ENCODE data around the gene TMEM184B.

GRCh38 chr22:38230916-38231315 lies 41.9 kb downstream of the TMEM184B start:
- no peak for TF ChIP-seq CTCF (IDR thresholded peaks at IDR 0.05)
- TF ChIP-seq, protein P1, sequence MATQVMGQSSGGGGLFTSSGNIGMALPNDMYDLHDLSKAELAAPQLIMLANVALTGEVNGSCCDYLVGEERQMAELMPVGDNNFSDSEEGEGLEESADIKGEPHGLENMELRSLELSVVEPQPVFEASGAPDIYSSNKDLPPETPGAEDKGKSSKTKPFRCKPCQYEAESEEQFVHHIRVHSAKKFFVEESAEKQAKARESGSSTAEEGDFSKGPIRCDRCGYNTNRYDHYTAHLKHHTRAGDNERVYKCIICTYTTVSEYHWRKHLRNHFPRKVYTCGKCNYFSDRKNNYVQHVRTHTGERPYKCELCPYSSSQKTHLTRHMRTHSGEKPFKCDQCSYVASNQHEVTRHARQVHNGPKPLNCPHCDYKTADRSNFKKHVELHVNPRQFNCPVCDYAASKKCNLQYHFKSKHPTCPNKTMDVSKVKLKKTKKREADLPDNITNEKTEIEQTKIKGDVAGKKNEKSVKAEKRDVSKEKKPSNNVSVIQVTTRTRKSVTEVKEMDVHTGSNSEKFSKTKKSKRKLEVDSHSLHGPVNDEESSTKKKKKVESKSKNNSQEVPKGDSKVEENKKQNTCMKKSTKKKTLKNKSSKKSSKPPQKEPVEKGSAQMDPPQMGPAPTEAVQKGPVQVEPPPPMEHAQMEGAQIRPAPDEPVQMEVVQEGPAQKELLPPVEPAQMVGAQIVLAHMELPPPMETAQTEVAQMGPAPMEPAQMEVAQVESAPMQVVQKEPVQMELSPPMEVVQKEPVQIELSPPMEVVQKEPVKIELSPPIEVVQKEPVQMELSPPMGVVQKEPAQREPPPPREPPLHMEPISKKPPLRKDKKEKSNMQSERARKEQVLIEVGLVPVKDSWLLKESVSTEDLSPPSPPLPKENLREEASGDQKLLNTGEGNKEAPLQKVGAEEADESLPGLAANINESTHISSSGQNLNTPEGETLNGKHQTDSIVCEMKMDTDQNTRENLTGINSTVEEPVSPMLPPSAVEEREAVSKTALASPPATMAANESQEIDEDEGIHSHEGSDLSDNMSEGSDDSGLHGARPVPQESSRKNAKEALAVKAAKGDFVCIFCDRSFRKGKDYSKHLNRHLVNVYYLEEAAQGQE (IDR thresholded peaks at IDR 0.05; ENCODE audit: insufficient read depth in 1 of 2, low read depth in 2 of 2, low read length in 1 of 2), result no peak
- no peak for TF ChIP-seq TCF7L2 (IDR thresholded peaks at IDR 0.05; ENCODE audit: low read depth, low read length)
- TF ChIP-seq POLR2AphosphoS5 (IDR thresholded peaks at IDR 0.05; ENCODE audit: low read depth, low read length), result no peak
- TF ChIP-seq SIN3A (IDR thresholded peaks at IDR 0.05; ENCODE audit: borderline replicate concordance, insufficient read depth, low read depth, low read length), result no peak

Measured in Panc1 (cell line).